Osteocyte (in vitro differentiated cells): ENCODE measurements around the gene UBASH3A. TPM values are rescaled to one million over a fixed set of nuclear protein-coding genes. Genes with fewer than 3 reads are reported as not detected.

Experiments
- DNase-seq: peaks from one replicate; pipeline ENCODE4 v3.0.0; 2021; ENCODE audit warnings: mixed read lengths; ENCODE audit not compliant: unreplicated experiment; ENCODE audit errors: extremely low spot score
- H3K27ac Mint-ChIP-seq: one replicate; pipeline ENCODE4 v1.8.0; 2021; ENCODE audit warnings: mild to moderate bottlenecking, mixed read lengths; ENCODE audit not compliant: unreplicated experiment
- H3K27me3 Mint-ChIP-seq: one replicate; pipeline ENCODE4 v1.8.0; 2021; ENCODE audit warnings: mixed read lengths; ENCODE audit not compliant: unreplicated experiment
- H3K36me3 Mint-ChIP-seq: one replicate; pipeline ENCODE4 v1.8.0; 2021; ENCODE audit warnings: mixed read lengths; ENCODE audit not compliant: unreplicated experiment
- H3K4me1 Mint-ChIP-seq: one replicate; pipeline ENCODE4 v1.8.0; 2021; ENCODE audit warnings: mixed read lengths; ENCODE audit not compliant: unreplicated experiment
- H3K4me3 Mint-ChIP-seq: one replicate; pipeline ENCODE4 v1.8.0; 2021; ENCODE audit warnings: mild to moderate bottlenecking, moderate library complexity, mixed read lengths; ENCODE audit not compliant: unreplicated experiment
- H3K9me3 Mint-ChIP-seq: one replicate; pipeline ENCODE4 v1.8.0; 2021; ENCODE audit warnings: mixed read lengths; ENCODE audit not compliant: unreplicated experiment
- CTCF ChIP-seq: fragments of 200-600 bp; sonication (generic); IDR thresholded peaks from 2 replicates; pipeline ENCODE4 v1.5.0; 2021; ENCODE audit warnings: antibody characterized with exemption, mild to moderate bottlenecking, moderate library complexity
- total RNA-seq: library from RNA; stranded (reverse); gene quantifications from 2 replicates; pipeline ENCODE4 v1.2.1, GENCODE V29; 2021

The UBASH3A gene
- total RNA-seq, 1 donor from 2014 or later = not detected

GRCh38 chr21:42369821-42370220, 33.9 kb upstream of the UBASH3A start:
- Mint-ChIP-seq H3K4me1 (no peaks in the 10 kb centered on the region), H3K36me3 (no peaks in the 10 kb centered on the region), H3K27ac (no peak overlapping the region), H3K27me3 (peaks cover 17% of the 10 kb centered on the region), H3K4me3 (no peak overlapping the region), H3K9me3 (no peaks in the 10 kb centered on the region)
- no peak for TF ChIP-seq CTCF
- DNase-seq = no peak

- H3K27me3 Mint-ChIP-seq = peaks cover 17% of the 10 kb centered on the region
- H3K36me3 Mint-ChIP-seq = no peaks in the 10 kb centered on the region
- DNase-seq = no peak
- H3K27ac Mint-ChIP-seq = no peak overlapping the region
- no peaks in the 10 kb centered on the region for H3K4me1 Mint-ChIP-seq
- H3K4me3 Mint-ChIP-seq = no peak overlapping the region
- H3K9me3 Mint-ChIP-seq = no peaks in the 10 kb centered on the region
- TF ChIP-seq CTCF = no peak
Measured at GRCh38 chr21:42370894-42371654, 32.6 kb upstream of the UBASH3A start.

- no peak overlapping the region for H3K4me3 Mint-ChIP-seq
- no peak overlapping the region for H3K27ac Mint-ChIP-seq
Measured at GRCh38 chr21:42373196-42373907, 30.4 kb upstream of the UBASH3A start.

GRCh38 chr21:42373908-42374455, 29.7 kb upstream of the UBASH3A start:
- H3K27ac Mint-ChIP-seq = no peak overlapping the region
- no peak for DNase-seq
- no peaks in the 10 kb centered on the region for H3K36me3 Mint-ChIP-seq
- H3K27me3 Mint-ChIP-seq = peaks cover 22% of the 10 kb centered on the region
- H3K4me3 Mint-ChIP-seq = no peak overlapping the region
- no peaks in the 10 kb centered on the region for H3K9me3 Mint-ChIP-seq
- TF ChIP-seq CTCF = no peak
- H3K4me1 Mint-ChIP-seq = no peaks in the 10 kb centered on the region

More at GRCh38 chr21:42373196-42373907, 30.4 kb upstream of the UBASH3A start:
- TF ChIP-seq CTCF = no peak
- H3K27me3 Mint-ChIP-seq = peaks cover 20% of the 10 kb centered on the region
- no peaks in the 10 kb centered on the region for H3K36me3 Mint-ChIP-seq
- H3K9me3 Mint-ChIP-seq = no peaks in the 10 kb centered on the region
- H3K4me1 Mint-ChIP-seq = no peaks in the 10 kb centered on the region
- no peak for DNase-seq

- no peaks in the 10 kb centered on the region for H3K4me1 Mint-ChIP-seq
- no peak for DNase-seq
- no peak overlapping the region for H3K27ac Mint-ChIP-seq
- no peak for TF ChIP-seq CTCF
- H3K27me3 Mint-ChIP-seq = peaks cover 18% of the 10 kb centered on the region
- H3K4me3 Mint-ChIP-seq = no peak overlapping the region
- H3K36me3 Mint-ChIP-seq = no peaks in the 10 kb centered on the region
- H3K9me3 Mint-ChIP-seq = no peaks in the 10 kb centered on the region
Measured at GRCh38 chr21:42374457-42374856, 29.2 kb upstream of the UBASH3A start.
